Coronary artery (tissue), 2 donors: Measurements from ENCODE around the gene CD164.

Source experiments
- DNase-seq: peaks from one replicate; pipeline ENCODE4 v3.0.0-alpha.2; 2017; ENCODE audit warnings: low spot score
- H3K27ac ChIP-seq, 2 donors: fragments of 200-600 bp; sonication (generic); one replicate each; pipeline ENCODE4 v1.5.1; 2016 to 2019
- H3K4me3 ChIP-seq: fragments of 200-600 bp; sonication (generic); 2 replicates; pipeline ENCODE4 v1.5.1; 2016; ENCODE audit warnings: mild to moderate bottlenecking, moderate library complexity
- CTCF ChIP-seq: fragments of 200-600 bp; sonication (generic); IDR thresholded peaks from one replicate; pipeline ENCODE4 v1.5.1; 2019; ENCODE audit warnings: antibody characterized with exemption

CD164 gene

GRCh38 chr6:109389650-109390274 is 7.5 kb upstream of the CD164 start:
- no peak overlapping the region for H3K4me3 ChIP-seq
- DNase-seq = no peak
- no peak overlapping the region for H3K27ac ChIP-seq
- TF ChIP-seq CTCF = no peak

DNA sequence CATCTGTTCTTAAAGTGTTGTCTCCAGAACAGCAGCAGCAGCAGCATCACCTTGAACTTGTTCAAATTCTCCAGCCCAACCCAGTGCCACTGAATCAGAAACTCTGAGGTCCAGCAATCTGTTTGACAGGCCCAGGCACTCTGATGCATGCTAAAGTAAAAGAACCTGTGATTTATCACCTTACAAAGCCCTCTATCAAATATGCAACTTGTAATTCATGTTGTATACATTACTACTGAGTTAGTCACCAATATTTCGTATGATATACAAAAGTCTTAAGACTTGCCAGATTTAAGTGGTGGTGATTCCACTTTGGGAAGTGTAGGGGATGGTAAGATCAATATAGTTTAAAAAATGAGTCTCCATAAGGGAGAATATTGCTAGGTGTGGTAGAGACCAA is 6.0 kb upstream of the CD164 start:
- no peak for DNase-seq
- Histone ChIP-seq H3K4me3 (no peak overlapping the region), H3K27ac (no peak overlapping the region)
- TF ChIP-seq CTCF = no peak

GRCh38 chr6:109383438-109383940 is 1.2 kb upstream of the CD164 start:
- peak; percentile 23 for TF ChIP-seq CTCF
- Histone ChIP-seq H3K27ac (peak overlapping the region; percentile 99 to 100), H3K4me3 (peak overlapping the region; percentile 96)
- no peak for DNase-seq

- DNase-seq = peak; percentile 96
- peak overlapping the region; percentile 96 for H3K4me3 ChIP-seq
- H3K27ac ChIP-seq = peak overlapping the region; percentile 99 to 100
- TF ChIP-seq CTCF = no peak
Measured at GRCh38 chr6:109382576-109383437, 540 bp upstream of the CD164 start.

DNA sequence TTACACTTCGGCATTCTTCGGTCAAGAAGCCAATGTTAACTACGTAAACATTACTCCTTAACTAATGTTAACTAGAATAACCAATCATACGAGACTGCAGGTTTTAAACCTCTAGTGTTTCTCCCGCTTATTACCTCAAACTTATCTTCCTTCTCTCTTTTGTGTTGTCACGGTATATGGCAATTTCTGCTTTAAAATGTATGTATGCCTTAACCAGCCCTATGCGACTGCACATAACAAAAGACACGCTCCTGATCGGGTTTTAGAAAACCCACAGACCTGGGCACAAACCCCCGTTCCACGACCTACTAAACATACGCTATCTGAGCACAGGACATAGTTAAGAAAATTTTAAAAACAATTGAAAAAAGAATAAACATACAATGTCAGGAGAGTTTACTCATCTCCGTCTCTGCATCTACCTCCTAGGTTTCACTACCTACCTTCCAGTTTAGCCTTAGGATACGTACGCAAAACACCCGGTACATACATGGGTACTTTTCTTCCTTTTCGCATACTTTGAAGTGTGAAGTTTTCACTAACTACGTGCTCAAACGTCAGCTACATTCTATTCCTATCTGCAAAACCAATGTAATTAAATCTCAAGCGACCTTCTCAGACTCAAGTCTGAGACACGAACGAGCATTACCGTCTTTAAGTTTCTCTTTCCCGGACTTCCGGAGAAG is 1.1 kb downstream of the CD164 start:
- no peak for DNase-seq
- no peak for TF ChIP-seq CTCF

GRCh38 chr6:109379711-109380110 is 2.6 kb downstream of the CD164 start:
- Histone ChIP-seq H3K4me3 (peak overlapping the region; percentile 96), H3K27ac (no peak overlapping the region)
- no peak for DNase-seq
- TF ChIP-seq CTCF = no peak

More for the DNA sequence above, 1.1 kb downstream of the CD164 start:
- Histone ChIP-seq H3K4me3 (peak overlapping the region; percentile 96), H3K27ac (peak overlapping the region; percentile 99 to 100)
